Effector memory CD4-positive, alpha-beta T cell (primary cell): ENCODE results near the gene GSG1L.
"Not testable (repeated sequence)": the region's sequence is repeated elsewhere in the genome, so short reads cannot be mapped to it uniquely, and the experiment has no call there.

Experiments
- DNase-seq, 3 donors: peaks; one replicate each; pipeline ENCODE4 v3.0.0-alpha.2; 2020
- H3K27ac ChIP-seq: 2 replicates; pipeline ENCODE4 v1.7.0; 2013; ENCODE audit warnings: mild to moderate bottlenecking, low read length, moderate library complexity; ENCODE audit not compliant: insufficient read depth, poor library complexity, severe bottlenecking
- H3K27me3 ChIP-seq: replicated peaks from 2 replicates; pipeline ENCODE4 v1.7.0; 2013; ENCODE audit warnings: mild to moderate bottlenecking, low read length; ENCODE audit not compliant: insufficient read depth, control insufficient read depth, poor library complexity, severe bottlenecking
- H3K36me3 ChIP-seq: 2 replicates; pipeline ENCODE4 v1.7.0; 2013; ENCODE audit warnings: mild to moderate bottlenecking, low read length, moderate library complexity; ENCODE audit not compliant: control insufficient read depth, insufficient read depth
- H3K4me1 ChIP-seq: 2 replicates; pipeline ENCODE4 v1.7.0; 2013; ENCODE audit warnings: low read length, mild to moderate bottlenecking; ENCODE audit not compliant: control insufficient read depth, insufficient read depth, poor library complexity, severe bottlenecking
- H3K4me3 ChIP-seq: 2 replicates; pipeline ENCODE4 v1.7.0; 2013; ENCODE audit warnings: low read length, low read depth, mild to moderate bottlenecking; ENCODE audit not compliant: insufficient read depth, poor library complexity, severe bottlenecking
- H3K9me3 ChIP-seq: 2 replicates; pipeline ENCODE4 v1.7.0; 2013; ENCODE audit warnings: mild to moderate bottlenecking, low read length, moderate library complexity; ENCODE audit not compliant: control insufficient read depth

The GSG1L gene

GRCh38 chr16:27901956-27902355 is 161.6 kb downstream of the GSG1L start:
- Histone ChIP-seq H3K27me3 (no peaks in the 10 kb centered on the region), H3K4me1 (no peaks in the 10 kb centered on the region), H3K36me3 (no peaks in the 10 kb centered on the region), H3K27ac (no peak overlapping the region), H3K9me3 (no peaks in the 10 kb centered on the region), H3K4me3 (no peak overlapping the region)
- DNase-seq, result no peak

GRCh38 chr16:27899736-27900135 is 163.8 kb downstream of the GSG1L start:
- Histone ChIP-seq H3K4me1 (no peaks in the 10 kb centered on the region), H3K27ac (no peak overlapping the region), H3K36me3 (no peaks in the 10 kb centered on the region), H3K27me3 (no peaks in the 10 kb centered on the region), H3K4me3 (no peak overlapping the region), H3K9me3 (no peaks in the 10 kb centered on the region)
- DNase-seq, result no peak

DNA sequence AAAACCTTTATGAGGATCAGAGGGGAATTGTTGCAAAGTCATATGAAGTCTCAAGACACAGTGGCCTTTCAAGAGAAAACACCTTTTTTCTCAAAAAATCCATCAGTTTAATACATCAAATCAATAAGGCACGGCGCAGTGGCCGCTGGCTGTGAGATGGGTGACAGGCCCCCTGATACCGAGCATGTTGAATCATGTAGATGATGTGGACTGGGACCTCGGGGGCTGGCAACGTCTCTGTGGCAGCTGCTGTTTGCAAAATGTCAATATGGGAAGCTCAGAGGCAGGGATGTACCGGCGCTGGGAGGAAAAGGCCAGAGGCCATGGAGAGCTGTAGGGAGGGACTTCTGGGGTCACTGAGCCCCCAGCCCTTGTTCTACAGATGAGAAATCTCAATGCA is 169.1 kb downstream of the GSG1L start:
- DNase-seq, result no peak
- no peaks in the 10 kb centered on the region for H3K36me3 ChIP-seq
- no peaks in the 10 kb centered on the region for H3K27me3 ChIP-seq
- no peaks in the 10 kb centered on the region for H3K4me1 ChIP-seq
- H3K4me3 ChIP-seq, result no peak overlapping the region
- no peaks in the 10 kb centered on the region for H3K9me3 ChIP-seq
- H3K27ac ChIP-seq, result no peak overlapping the region

- Histone ChIP-seq H3K27ac (no peak overlapping the region), H3K27me3 (peaks cover 3% of the 10 kb centered on the region), H3K4me3 (no peak overlapping the region)
Measured at GRCh38 chr16:27892879-27893278, 170.6 kb downstream of the GSG1L start.

GRCh38 chr16:27890866-27891265 is 172.6 kb downstream of the GSG1L start:
- Histone ChIP-seq H3K36me3 (no peaks in the 10 kb centered on the region), H3K27me3 (peaks cover 5% of the 10 kb centered on the region), H3K9me3 (no peaks in the 10 kb centered on the region), H3K4me3 (no peak overlapping the region), H3K4me1 (no peaks in the 10 kb centered on the region), H3K27ac (no peak overlapping the region)
- no peak for DNase-seq

More at GRCh38 chr16:27892879-27893278, 170.6 kb downstream of the GSG1L start:
- no peaks in the 10 kb centered on the region for H3K4me1 ChIP-seq
- DNase-seq, result no peak
- H3K36me3 ChIP-seq, result no peaks in the 10 kb centered on the region
- no peaks in the 10 kb centered on the region for H3K9me3 ChIP-seq

- H3K4me1 ChIP-seq, result no peaks in the 10 kb centered on the region
Measured at GRCh38 chr16:27890006-27890405, 173.5 kb downstream of the GSG1L start.

DNA sequence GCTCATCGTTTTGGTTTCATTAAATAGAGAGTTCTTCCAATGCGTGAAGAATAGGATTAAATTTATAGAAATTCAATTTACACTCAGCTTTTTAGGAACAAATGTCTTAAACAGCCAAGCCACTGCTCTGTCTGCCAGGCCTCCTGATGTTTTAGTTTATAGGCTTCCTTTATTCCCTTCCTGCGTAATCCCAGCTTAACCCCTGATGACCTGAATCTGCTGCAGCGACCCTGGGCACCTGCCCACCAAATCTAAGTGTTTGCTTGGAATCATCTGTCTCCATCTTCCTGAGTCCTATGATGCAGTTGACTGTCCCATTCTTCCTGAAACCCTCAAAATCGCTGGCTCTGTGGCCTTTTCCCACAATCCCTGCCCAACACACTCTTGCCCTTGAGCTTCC is 179.9 kb downstream of the GSG1L start:
- Histone ChIP-seq H3K36me3 (no peaks in the 10 kb centered on the region), H3K27me3 (peaks cover 5% of the 10 kb centered on the region), H3K27ac (no peak overlapping the region), H3K4me1 (no peaks in the 10 kb centered on the region), H3K4me3 (no peak overlapping the region), H3K9me3 (no peaks in the 10 kb centered on the region)
- no peak for DNase-seq

More at GRCh38 chr16:27890006-27890405, 173.5 kb downstream of the GSG1L start:
- Histone ChIP-seq H3K36me3 (no peaks in the 10 kb centered on the region), H3K27me3 (peaks cover 5% of the 10 kb centered on the region), H3K4me3 (no peak overlapping the region), H3K27ac (no peak overlapping the region), H3K9me3 (no peaks in the 10 kb centered on the region)
- DNase-seq, result no peak

- no peaks in the 10 kb centered on the region for H3K4me1 ChIP-seq
- no peak overlapping the region for H3K4me3 ChIP-seq
- DNase-seq, result no peak
- no peaks in the 10 kb centered on the region for H3K36me3 ChIP-seq
- no peaks in the 10 kb centered on the region for H3K27me3 ChIP-seq
- H3K9me3 ChIP-seq, result no peaks in the 10 kb centered on the region
- H3K27ac ChIP-seq, result no peak overlapping the region
Measured at GRCh38 chr16:27880287-27880686, 183.2 kb downstream of the GSG1L start.

DNA sequence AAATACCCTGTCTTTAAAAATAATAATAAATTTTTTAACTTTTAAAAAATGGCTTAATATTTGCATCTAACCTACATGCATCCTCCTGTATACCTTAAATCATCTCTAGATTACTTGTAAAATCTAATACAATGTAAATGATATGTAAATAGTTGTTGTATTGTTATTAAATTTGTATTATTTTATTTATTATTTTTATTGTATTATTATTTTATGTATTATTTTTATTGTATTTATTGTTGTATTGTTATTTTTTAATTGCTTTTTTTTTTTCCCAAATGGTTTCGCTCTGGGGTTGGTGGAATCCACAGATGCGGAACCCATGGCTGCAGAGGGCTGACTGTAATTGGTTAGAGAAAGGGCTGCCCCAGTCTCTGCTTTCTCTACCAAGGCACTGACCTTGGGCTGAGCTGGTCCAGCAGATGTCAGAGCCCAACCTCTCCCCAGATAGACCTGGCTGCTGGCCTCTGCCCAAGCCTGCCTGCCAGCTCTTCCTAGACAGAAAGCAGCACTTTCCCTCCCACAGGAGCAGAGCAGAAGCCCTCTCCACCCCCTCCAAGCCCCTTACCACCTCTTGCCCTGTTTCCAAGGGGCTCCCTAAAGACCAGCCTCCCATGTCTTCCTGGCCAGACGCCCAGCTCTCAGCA is 183.8 kb downstream of the GSG1L start:
- no peaks in the 10 kb centered on the region for H3K36me3 ChIP-seq
- H3K4me1 ChIP-seq, result no peaks in the 10 kb centered on the region
- H3K4me3 ChIP-seq, result no peak overlapping the region
- no peak overlapping the region for H3K27ac ChIP-seq
- H3K9me3 ChIP-seq, result peaks cover under 1% of the 10 kb centered on the region
- no peak for DNase-seq
- no peaks in the 10 kb centered on the region for H3K27me3 ChIP-seq

GRCh38 chr16:27872627-27873026 is 190.9 kb downstream of the GSG1L start:
- not testable (repeated sequence) for H3K36me3 ChIP-seq, H3K9me3 ChIP-seq, H3K4me1 ChIP-seq, DNase-seq, H3K27ac ChIP-seq, H3K4me3 ChIP-seq, H3K27me3 ChIP-seq
